ENCODE data around the gene MYO7A. TPM values are rescaled to one million over a fixed set of nuclear protein-coding genes. Genes with fewer than 3 reads are reported as not detected.

MYO7A gene
- total RNA-seq, 2 experiments from 2014 or later = 0.61 to 0.63 TPM

- H3K4me3 Mint-ChIP-seq = no peak overlapping the region
- no peaks in the 10 kb centered on the region for H3K27me3 Mint-ChIP-seq
- H3K36me3 Mint-ChIP-seq (ENCODE audit: low read depth) = no peaks in the 10 kb centered on the region
- CTCF ChIA-PET = no interaction called here
- Histone ChIP-seq H3K4me1 (ENCODE audit: insufficient read depth, low read length) (no peaks in the 10 kb centered on the region), H3K9me3 (ENCODE audit: control insufficient read depth in 1 of 2, insufficient read depth in 1 of 2, low read length in 2 of 2) (no peaks in the 10 kb centered on the region), H3K36me3 (ENCODE audit: insufficient read depth, low read length) (no peaks in the 10 kb centered on the region), H3K27me3 (ENCODE audit: control insufficient read depth in 1 of 2, insufficient read depth in 2 of 2, low read length in 2 of 2) (no peaks in the 10 kb centered on the region), H3K27ac (ENCODE audit: low read depth in 1 of 2, low read length in 2 of 2) (no peak overlapping the region), H3K4me3 (ENCODE audit: low read length) (no peak overlapping the region)
- POLR2A ChIA-PET = no interaction called here
- H3K4me1 Mint-ChIP-seq (ENCODE audit: low read depth) = no peaks in the 10 kb centered on the region
- H3K9me3 Mint-ChIP-seq = no peaks in the 10 kb centered on the region
- TF ChIP-seq CTCF (IDR thresholded peaks at IDR 0.05) = no peak
- intact Hi-C loops (cut with DNase I, micrococcal nuclease) = no loop called here
- H3K27ac Mint-ChIP-seq = no peak overlapping the region
- no peak for ATAC-seq (ENCODE audit: poor library complexity)
- DNase-seq = peak in 1 of 14 experiments; percentile 29
These were observed 79.0 kb downstream of the MYO7A start for GRCh38 chr11:77207019-77207485.

GRCh38 chr11:77207618-77208313 is 79.7 kb downstream of the MYO7A start:
- no peaks in the 10 kb centered on the region for H3K27me3 ChIP-seq (ENCODE audit: control insufficient read depth in 1 of 2, insufficient read depth in 2 of 2, low read length in 2 of 2)
- CTCF ChIA-PET = no interaction called here
- no peak for TF ChIP-seq CTCF (IDR thresholded peaks at IDR 0.05)
- H3K4me1 ChIP-seq (ENCODE audit: insufficient read depth, low read length) = no peaks in the 10 kb centered on the region
- H3K4me3 Mint-ChIP-seq = no peak overlapping the region
- POLR2A ChIA-PET = no interaction called here
- H3K27me3 Mint-ChIP-seq = no peaks in the 10 kb centered on the region
- H3K27ac ChIP-seq (ENCODE audit: low read depth in 1 of 2, low read length in 2 of 2) = no peak overlapping the region
- H3K36me3 ChIP-seq (ENCODE audit: insufficient read depth, low read length) = no peaks in the 10 kb centered on the region
- DNase-seq (peak in 1 of 14 experiments; percentile 17), ATAC-seq (ENCODE audit: poor library complexity) (no peak)
- H3K9me3 ChIP-seq (ENCODE audit: control insufficient read depth in 1 of 2, insufficient read depth in 1 of 2, low read length in 2 of 2) = no peaks in the 10 kb centered on the region
- H3K27ac Mint-ChIP-seq = no peak overlapping the region
- no peak overlapping the region for H3K4me3 ChIP-seq (ENCODE audit: low read length)
- H3K36me3 Mint-ChIP-seq (ENCODE audit: low read depth) = no peaks in the 10 kb centered on the region
- H3K9me3 Mint-ChIP-seq = no peaks in the 10 kb centered on the region
- no peaks in the 10 kb centered on the region for H3K4me1 Mint-ChIP-seq (ENCODE audit: low read depth)
- intact Hi-C loops (cut with DNase I, micrococcal nuclease) = no loop called here

GRCh38 chr11:77208535-77208934 is 80.5 kb downstream of the MYO7A start:
- intact Hi-C loops (cut with DNase I, micrococcal nuclease) = no loop called here
- CTCF ChIA-PET = no interaction called here
- Histone ChIP-seq H3K27me3 (ENCODE audit: control insufficient read depth in 1 of 2, insufficient read depth in 2 of 2, low read length in 2 of 2) (no peaks in the 10 kb centered on the region), H3K36me3 (ENCODE audit: insufficient read depth, low read length) (no peaks in the 10 kb centered on the region), H3K4me3 (ENCODE audit: low read length) (no peak overlapping the region), H3K27ac (ENCODE audit: low read depth in 1 of 2, low read length in 2 of 2) (no peak overlapping the region), H3K4me1 (ENCODE audit: insufficient read depth, low read length) (no peaks in the 10 kb centered on the region), H3K9me3 (ENCODE audit: control insufficient read depth in 1 of 2, insufficient read depth in 1 of 2, low read length in 2 of 2) (no peaks in the 10 kb centered on the region)
- Mint-ChIP-seq H3K27me3 (no peaks in the 10 kb centered on the region), H3K27ac (no peak overlapping the region), H3K36me3 (ENCODE audit: low read depth) (no peaks in the 10 kb centered on the region), H3K9me3 (no peaks in the 10 kb centered on the region), H3K4me1 (ENCODE audit: low read depth) (no peaks in the 10 kb centered on the region), H3K4me3 (no peak overlapping the region)
- POLR2A ChIA-PET = no interaction called here
- DNase-seq (no peak), ATAC-seq (ENCODE audit: poor library complexity) (no peak)
- TF ChIP-seq CTCF (IDR thresholded peaks at IDR 0.05) = no peak

Measured in CD4-positive, alpha-beta T cell (primary cell).